HG03045 (cell line): Measurements from ENCODE around the gene GORASP1.

ENCODE experiments used
- ATAC-seq: cut with Tn5 transposase; IDR thresholded peaks from one replicate; pipeline ENCODE4 v1.9.1; 2021; ENCODE audit warnings: mild to moderate bottlenecking, moderate library complexity; ENCODE audit not compliant: unreplicated experiment

Gene GORASP1

DNA sequence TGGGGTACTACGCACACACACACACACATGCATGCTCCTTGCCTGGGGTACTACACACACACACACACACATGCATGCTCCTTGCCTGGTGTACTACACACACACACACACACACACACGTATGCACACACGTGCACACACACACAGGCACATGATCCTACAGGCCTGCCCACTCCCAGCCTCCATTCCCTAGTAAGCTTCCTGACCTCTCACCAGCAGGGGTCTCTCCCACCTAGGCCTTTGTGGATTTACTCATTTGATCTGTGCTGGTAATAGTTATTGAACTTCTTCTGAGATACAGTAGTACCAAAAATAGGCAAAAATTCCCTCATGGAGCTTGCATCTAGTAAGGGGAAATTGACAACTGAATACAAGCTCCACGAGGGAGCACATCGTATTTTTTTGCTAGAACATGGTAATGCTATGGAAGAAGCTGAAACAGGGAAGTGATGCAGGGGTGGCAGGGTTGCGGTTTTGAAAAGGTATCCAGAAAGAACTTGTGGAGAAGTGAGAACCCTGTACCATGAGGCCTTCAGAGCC, 19.2 kb upstream of the GORASP1 start:
- ATAC-seq = no peak

DNA sequence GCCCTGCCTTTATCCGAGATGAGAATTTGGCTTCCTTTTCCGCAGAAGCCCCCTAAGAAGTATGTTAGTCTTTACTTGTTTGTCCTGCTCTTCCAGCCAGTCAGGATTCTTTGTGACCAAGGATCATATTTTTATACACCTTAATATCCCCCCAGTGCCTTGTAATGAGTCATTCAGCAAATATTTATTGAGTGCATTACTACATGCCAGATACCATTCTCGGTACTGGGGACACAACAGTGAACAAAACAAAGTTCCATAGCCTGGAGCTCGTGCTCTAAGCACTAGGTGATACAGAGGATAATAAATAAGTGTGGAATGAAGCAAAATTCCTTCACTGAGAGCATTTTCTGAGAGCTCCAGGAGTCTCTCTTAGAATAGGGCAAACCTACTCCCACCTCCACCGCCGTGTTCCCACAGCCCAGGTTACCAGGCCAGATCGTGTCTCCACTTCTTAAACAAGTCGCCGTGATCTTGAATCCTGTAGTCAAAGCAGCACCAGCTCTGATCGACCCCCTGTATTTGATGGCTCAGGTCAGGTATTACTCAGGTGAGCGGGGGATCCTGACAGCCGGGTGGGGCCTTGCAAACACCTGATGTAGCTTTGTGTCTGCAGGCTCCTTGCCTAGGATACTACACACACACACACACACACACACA, 18.5 kb upstream of the GORASP1 start:
- no peak for ATAC-seq

DNA sequence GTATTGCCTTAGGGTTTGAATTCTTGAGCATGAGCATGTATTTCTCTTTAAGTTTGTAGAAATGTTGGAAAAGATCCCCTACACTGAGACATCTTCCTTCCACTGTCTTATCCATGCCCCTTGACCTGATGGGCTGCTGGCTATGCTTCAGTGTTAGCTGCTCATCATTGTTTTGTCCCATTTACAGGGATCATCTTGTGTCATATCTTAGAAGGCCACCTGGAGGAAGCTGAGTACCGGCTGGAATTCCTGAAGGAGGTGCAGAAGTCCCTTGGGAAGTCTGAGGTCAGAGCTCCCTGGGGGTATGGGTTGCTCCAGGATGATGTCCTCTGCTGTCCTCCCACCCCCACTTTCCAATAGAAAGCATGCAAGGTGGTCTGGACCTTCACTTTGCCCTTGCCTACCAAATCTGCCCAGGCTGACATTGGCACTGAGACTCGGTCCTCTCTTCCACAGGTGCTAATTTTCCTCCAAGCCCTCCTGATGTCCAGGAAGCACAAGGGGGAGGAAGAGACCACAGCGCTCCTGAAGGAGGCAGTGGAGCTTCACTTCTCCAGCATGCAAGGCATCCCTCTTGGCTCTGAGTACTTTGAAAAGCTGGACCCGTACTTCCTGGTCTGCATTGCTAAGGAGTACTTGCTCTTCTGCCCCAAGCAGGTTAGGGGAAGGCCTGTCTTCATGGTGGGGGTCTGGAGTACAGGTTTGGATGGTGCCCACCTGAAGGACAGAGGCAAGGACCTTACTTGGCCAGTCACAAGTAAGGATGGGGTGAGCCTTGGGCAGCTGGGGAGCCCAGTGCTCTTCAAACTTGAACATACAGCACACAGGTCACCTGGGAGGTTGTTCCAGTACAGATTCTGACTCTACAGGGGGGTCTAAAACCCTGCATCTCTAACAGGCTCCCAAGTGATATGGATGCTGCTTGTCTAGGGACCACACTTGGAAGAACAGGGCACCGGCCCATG, 17.7 kb upstream of the GORASP1 start:
- ATAC-seq = no peak

DNA sequence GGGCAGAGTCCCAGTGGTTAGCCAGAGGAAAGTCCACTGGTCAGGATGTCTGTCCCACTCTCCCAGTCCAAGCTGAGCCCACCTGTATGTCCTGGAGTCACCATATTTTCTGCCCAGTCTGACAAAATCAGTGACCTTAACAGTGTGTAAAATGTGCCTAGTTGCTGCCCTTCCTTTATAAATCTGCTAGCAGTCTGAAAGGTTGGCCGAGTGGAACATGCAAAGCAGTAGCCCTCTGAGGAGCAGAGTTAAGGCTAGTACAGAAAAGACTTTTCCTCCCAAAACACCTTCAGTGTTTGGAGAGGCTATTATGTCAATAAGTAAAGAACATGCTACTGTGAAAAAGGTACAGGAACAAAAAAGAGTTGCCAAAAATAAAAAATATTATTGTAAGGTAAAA, 15.4 kb upstream of the GORASP1 start:
- no peak for ATAC-seq

DNA sequence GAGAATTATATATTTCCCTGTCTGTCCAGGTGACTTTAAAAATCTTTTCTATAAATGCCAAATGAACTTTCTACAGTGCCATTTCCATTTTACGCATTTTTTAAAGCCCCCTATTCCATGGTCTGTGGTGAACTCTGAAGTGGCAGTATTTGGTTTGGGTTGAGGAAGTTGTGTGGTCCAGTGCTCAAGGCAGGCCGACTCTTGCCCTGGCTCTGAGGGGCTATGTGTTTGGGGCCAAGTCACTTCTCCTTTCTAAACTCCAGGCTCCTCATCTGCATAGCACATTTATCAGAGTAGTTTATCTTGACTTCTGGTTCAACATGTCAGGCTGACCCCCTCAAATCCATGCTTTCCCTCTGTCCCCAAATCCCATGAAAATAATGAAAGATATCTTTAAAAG, 14.2 kb upstream of the GORASP1 start:
- ATAC-seq = no peak

DNA sequence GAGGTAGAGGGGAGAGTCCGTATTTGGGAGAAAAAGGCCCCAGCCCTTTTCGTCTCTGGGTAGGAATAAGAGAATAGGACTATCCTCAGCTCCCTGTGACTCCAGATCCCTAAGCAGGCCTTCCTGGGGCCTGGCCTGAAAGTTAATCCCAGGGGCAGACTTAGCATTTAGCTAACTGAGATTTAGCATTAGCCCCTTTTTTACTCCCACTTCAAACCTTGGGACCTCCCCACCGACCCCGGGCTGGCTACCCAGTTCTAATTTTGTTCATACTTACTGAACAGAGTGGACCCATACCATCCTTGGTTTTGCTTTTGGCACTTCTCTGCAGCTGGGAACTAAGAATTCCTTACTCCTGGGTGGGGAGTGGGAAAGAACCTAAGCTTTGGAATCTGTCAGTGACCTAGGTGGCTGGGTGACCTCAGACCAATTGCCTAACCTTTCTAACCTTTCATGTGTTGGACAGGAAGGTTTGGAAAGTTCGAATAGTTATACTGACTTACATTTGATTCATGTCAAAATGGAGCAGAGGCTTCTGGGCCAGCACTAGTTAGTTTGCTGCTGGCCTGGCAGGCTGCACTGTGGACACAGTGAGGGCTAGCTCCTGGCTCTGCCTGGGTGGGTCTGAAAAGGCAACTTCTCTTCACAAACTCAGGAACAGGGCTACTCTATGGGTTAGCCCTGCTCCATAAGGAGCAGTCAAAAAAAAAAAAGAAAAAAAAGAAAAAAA, 11.7 kb upstream of the GORASP1 start:
- ATAC-seq = no peak

DNA sequence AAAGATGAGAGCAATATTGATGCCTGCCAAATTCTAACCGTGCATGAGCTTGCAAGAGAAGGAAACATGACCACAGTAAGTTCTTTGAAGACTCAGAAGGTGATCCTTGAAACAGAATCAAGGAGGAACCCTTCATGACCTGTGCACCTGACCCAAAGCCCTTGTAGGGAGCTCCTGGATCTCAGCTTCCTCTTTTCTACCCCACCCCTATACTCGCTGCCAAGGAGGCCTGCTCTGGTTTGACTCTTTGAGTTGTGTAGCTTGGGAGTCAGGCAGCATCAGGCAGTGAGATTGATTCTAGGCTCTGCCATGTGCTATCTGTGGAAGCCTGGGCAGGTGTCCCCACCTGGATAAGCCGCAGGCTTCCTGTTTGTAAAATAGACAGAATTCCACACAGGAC, 10.7 kb upstream of the GORASP1 start:
- no peak for ATAC-seq

DNA sequence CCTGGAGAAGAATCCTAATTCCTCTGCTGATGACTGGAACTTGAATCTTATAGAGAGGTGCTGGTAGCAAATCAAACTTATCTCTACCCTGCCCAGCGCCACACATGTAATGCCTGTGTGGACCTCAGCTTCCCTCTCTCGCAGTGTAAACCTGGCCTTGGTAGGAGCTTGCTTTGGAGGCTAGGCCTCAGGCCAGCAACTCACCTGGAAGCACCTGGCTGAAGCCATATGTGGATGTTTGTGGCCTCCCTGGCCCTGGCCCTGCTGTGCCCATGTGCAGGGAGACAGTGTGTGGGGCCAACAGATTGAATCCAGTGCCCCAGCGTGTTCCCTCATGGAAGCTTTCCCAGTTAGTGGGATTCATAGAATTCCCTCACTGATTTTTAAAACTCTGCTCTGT, 8.4 kb upstream of the GORASP1 start:
- ATAC-seq = no peak

DNA sequence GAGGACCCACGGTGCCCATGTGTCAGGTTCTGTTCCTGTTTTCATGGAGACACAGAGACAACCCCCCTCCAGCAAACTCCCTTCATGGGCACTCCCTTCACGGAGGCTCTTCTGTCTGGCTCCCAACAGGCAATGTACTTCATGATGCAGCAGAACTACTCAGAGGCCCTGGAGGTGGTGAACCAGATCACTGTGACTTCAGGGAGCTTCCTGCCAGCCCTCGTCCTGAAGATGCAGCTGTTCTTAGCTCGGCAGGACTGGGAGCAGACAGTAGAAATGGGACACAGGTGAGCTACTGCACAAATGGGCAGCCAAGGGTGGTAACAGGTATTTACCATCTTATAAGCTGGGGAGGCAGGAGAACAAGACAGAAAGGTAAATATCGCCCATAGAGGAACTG, 7.0 kb upstream of the GORASP1 start:
- ATAC-seq = no peak

DNA sequence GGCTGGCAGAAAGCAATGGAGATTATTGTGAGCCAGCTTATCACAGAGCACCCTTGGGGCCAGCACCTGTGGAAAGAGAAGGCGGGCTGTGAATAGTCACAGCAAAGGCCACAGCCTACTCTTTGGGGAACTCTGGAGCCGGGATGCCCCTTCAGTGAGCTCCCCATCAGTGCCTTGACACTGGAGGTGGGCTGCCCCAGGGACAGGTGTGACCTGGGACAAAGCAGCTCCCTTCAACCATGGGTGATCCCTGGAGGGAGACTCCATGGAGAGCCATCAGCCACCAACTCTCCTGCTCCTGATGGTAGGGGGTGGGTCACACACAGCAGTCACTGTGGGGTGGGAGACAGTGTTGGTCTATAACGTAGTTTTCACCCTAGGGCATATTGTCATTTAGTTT, 5.9 kb upstream of the GORASP1 start:
- no peak for ATAC-seq

DNA sequence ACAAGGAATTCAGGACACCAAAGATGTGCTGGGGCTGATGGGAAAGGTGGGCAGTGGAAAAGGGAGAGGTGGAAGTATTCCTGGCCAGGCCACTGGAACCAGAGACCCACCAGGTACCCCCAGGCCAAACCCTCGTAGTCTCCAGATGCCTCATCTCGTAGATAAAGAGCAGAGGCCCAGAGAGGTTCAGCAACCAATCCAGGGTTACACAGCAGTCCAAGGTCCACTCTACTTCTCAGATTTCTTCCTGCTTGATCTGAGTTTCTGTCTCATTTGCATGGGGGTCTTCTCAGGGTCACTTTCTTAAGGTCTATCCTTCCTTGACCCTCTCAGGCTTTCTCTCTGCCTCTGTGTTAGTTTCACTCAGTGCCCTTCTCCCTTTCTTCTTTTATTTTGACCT, 5.1 kb upstream of the GORASP1 start:
- ATAC-seq = no peak

DNA sequence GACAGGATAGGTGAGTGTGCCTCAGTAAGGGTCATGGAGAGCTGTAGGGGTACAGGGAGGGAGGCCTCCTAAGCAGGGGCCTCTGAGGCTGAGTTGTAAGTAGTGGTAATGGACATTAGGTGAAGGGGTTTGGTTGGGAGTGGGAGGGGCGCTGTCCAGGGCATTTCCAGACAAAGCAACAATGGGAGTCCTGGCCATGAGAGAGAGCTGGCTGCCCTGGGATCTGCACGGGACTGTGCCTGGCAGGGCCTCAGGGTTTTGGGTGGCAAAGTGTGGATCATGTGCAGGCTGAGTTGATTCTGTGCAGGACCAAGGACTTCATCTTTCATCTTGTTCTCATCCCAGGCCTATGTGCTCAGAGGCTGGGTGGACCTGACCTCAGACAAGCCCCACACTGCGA, 4.7 kb upstream of the GORASP1 start:
- ATAC-seq = no peak

DNA sequence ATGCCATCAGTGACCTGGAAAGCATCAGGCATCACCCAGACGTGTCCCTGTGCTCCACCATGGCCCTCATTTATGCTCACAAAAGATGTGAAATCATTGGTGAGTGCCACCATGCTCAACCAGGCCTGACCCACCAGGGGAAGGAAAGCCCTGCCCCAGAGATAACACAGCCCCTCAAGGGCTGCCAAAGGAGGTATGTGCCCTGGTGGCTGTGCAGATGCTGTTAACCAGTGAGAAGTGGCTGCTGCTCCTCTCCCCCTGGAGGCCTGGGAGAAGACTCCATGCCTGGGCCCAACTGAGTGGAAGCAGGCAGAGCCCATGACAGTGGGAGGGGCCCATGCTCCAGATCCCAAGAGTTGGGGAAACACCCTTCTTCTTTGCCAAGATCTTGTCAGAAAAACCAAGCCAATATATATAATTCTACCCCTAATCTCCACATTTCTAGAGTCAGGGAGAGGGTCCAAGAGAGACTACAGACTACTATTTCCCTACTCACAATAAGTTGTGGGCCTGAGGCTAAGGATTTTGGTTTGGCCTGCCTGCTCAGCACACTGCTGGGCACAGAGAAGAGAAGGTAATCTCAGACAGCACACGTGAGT, 2.7 kb upstream of the GORASP1 start:
- ATAC-seq = no peak

DNA sequence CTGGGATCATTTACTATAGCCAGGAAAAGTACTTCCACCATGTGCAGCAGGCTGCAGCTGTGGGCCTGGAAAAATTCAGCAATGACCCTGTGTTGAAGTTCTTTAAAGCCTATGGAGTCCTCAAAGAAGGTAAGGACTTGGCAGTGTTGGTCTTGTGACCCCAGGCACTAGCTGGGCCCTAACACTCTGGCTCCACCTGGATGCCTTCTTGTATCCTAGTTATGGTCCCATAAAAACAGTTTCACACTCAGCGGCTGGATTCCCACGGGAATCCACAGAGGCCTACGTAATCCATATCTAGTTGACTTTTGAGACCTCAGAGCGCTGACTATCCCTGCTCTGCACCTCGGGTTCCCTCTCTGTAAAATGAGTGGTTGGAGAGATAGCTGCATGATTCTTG, 1.7 kb upstream of the GORASP1 start:
- ATAC-seq = no peak

DNA sequence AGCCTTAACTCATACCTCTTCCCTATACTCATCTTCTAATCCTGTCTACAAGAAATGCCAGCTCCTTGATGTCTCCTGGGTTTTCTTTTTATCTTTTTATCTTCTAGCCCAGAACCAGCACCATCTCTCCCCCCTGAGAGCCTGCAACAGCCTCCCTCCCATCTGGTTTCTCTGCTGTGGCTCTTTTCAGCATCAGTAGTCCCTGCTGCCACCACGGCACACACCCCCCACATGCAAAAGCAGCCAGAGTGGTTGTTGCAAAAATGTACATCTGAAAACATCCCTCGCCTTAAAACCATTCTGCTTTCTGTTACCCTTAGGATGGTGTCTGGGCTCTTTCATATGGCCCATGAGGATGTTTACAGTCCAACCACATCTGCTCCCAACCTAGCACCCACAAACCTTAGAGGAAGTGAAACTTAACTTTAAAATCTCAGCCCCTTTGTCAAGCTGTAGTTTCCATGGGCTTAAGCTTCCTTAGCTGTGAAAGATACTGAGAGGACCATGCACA, 828 bp upstream of the GORASP1 start:
- peak; percentile 74 for ATAC-seq

DNA sequence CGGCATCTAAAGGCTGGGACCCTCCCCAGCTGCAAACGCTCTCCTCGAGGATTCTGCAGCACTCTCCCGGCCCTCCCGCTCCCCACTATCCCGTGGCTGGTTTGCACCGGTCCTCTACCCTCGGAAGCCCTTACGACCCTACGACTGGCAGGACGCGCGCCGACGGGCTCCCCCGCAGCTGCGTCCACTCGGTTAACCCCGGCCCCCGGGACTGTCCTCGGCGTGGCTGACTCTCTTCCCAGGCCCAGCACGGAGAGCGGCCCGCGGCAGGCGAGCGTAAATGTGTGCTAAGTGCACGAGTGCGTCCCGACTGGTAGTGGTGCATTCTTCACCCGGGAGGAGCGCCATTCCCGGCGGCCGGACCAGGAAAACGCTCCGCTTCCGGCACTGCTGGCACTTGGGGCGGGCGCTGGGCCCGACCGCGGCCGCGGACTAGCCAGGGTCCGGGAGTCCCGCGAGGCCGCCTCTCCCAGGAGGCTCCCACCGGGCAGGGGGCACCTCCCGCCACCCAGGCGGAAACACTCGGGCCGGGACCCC, 508 bp downstream of the GORASP1 start:
- ATAC-seq = peak; percentile 13

DNA sequence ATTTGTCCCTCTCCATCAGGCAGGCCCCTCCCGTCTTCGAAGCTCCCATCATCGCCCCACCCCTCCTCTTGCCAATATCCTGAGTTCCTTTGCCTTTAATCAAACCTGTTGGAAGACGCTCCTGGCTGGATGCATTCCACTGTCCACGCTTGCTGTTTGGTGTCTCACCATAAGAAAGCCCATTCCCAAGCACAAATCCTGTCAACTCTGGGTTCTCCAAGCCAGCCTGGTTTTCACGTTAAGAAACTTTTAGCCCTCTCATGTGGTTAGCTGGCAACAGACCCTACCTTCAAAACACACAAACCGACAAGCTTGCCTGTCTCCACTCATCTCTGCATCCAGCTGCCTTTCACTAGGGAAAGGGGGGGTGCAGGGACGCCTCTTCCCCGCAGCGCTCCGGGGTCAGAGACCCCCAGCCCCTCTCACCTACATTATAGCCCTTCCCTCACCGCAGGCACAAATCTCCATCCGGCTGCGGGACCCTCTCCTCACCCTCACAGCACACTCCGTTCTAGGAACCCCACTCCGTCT, 1.1 kb downstream of the GORASP1 start:
- no peak for ATAC-seq

DNA sequence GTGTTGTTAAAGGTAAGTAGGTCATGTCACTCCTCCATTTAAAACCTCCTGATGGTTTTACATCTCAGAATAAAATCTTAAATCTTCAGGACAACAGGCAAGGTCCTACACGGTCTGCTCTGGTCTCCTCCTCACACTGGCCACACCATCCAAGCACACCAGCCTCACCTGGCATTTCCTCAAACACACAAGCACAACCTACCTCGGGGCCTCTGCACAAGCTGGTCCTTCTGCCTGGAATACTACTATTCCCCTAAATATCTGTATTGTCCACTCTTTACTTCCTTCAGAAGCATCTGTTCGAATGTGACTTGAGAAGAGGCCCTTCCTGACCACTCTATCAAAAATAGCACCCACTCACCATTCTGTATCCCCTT, 1.8 kb downstream of the GORASP1 start:
- no peak for ATAC-seq

DNA sequence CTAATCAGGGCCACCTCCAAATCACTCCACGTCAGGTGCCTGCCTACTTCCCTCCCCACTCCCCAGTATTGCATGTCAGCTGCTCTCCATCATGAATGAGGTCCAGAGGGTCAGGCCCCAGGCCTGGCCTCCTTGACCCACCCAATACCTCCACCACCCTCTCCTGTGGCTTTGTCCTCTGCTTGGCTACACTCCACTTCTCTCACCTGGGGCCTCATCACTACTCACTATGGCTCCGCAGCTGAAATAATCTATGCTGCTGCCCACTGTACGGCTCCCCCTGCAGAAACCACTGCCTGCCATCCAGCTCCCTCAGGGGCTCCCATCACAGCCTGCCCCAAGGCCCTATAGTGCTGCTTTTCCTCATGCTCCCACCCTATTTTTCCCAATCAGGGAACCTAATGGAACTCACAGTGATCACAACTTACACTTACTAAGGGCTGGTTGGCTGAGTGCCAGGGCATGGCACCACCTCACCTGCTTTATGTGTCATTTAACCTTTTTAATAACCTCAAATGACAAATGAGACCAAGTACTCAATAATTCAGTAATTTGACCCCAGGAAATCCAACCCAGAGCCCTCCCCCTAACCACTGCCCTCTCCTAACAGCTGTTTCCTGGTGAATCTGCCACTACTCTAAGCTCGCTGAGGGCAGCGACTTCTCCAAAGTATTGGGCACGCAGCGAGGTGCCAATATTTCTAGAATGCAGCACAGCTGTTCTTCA, 2.3 kb downstream of the GORASP1 start:
- no peak for ATAC-seq
